MCF 10A (cell line): ENCODE data around the gene AFAP1L1. TPM values are rescaled to one million over a fixed set of nuclear protein-coding genes. Genes with fewer than 3 reads are reported as not detected.

ENCODE experiments used
- BruUV-seq: library from RNA; stranded (reverse); fragments of 400-500 nt; replicated peaks from 2 replicates; lab custom pipeline; 2021; lab: Mats Ljungman, UMichigan
- CTCF ChIA-PET: fragments of 300-600 bp; sonication (Branson Sonifier 250); formaldehyde crosslinking; extraction: SDS; loops from one replicate; lab custom pipeline; 2021; ENCODE audit warnings: antibody characterized with exemption, inconsistent platforms; lab: Yijun Ruan, JAX
- POLR2A ChIA-PET: fragments of 300-600, 350-650 bp; sonication (Branson Sonifier 250); formaldehyde crosslinking; extraction: SDS; loops from one replicate; lab custom pipeline; 2020; ENCODE audit warnings: antibody characterized with exemption, inconsistent platforms; lab: Yijun Ruan, JAX
- DNase-seq: peaks from one replicate; pipeline ENCODE4 v3.0.0-alpha.2; 2018; ENCODE audit not compliant: unreplicated experiment
- H3K27ac Mint-ChIP-seq: one replicate; pipeline ENCODE4 v1.8.0; 2022; ENCODE audit warnings: mild to moderate bottlenecking, low read depth, mixed read lengths; ENCODE audit not compliant: unreplicated experiment
- H3K27me3 Mint-ChIP-seq: one replicate; pipeline ENCODE4 v1.8.0; 2022; ENCODE audit warnings: mixed read lengths; ENCODE audit not compliant: insufficient read depth, unreplicated experiment
- H3K36me3 Mint-ChIP-seq: one replicate; pipeline ENCODE4 v1.8.0; 2022; ENCODE audit warnings: mild to moderate bottlenecking, moderate library complexity, mixed read lengths; ENCODE audit not compliant: insufficient read depth, unreplicated experiment
- H3K4me1 Mint-ChIP-seq: one replicate; pipeline ENCODE4 v1.8.0; 2022; ENCODE audit warnings: mixed read lengths; ENCODE audit not compliant: insufficient read depth, unreplicated experiment
- H3K4me3 Mint-ChIP-seq: one replicate; pipeline ENCODE4 v1.8.0; 2022; ENCODE audit warnings: mild to moderate bottlenecking, moderate library complexity, mixed read lengths; ENCODE audit not compliant: unreplicated experiment
- H3K9me3 Mint-ChIP-seq: one replicate; pipeline ENCODE4 v1.8.0; 2022; ENCODE audit warnings: mixed read lengths; ENCODE audit not compliant: unreplicated experiment
- CTCF ChIP-seq: fragments of 200-600 bp; IDR thresholded peaks from one replicate; pipeline ENCODE4 v1.8.0; 2022; ENCODE audit warnings: antibody characterized with exemption, mild to moderate bottlenecking; ENCODE audit not compliant: unreplicated experiment
- intact Hi-C: fragments of 100-400 bp; cut with micrococcal nuclease; formaldehyde crosslinking; loops from 2 replicates; pipeline ENCODE4 v1.14.1; 2022
- total RNA-seq: library from RNA; stranded (reverse); gene quantifications from 2 replicates; pipeline ENCODE4 v1.2.3, GENCODE V29; 2022

AFAP1L1 gene
- total RNA-seq, 1 experiment from 2014 or later = 4.8 TPM

- Mint-ChIP-seq H3K4me3 (no peak overlapping the region), H3K4me1 (peaks cover 8% of the 10 kb centered on the region), H3K36me3 (peaks cover 4% of the 10 kb centered on the region), H3K9me3 (no peaks in the 10 kb centered on the region), H3K27ac (no peak overlapping the region), H3K27me3 (no peaks in the 10 kb centered on the region)
- DNase-seq = no peak
- no TSS peak for BruUV-seq
- POLR2A ChIA-PET = interaction anchor here (6.2 to 7.4 kb wide), 3 partner anchors 15 to 21 kb away, joined by 134 to 213 read pairs (median 140); partner anchors contain the start of gene PCYOX1L
- no peak for TF ChIP-seq CTCF
- intact Hi-C loops = no loop called here
- CTCF ChIA-PET = interaction anchor here (0.6 to 46.8 kb wide), 11 partner anchors 10 to 617 kb away, joined by 3 to 1231 read pairs (median 5); partner anchors contain the start of gene PCYOX1L
Measured at GRCh38 chr5:149341876-149342275, 70.2 kb downstream of the AFAP1L1 start.

- H3K27me3 Mint-ChIP-seq = no peaks in the 10 kb centered on the region
- peaks cover 22% of the 10 kb centered on the region for H3K36me3 Mint-ChIP-seq
- peak overlapping the region; percentile 96 for H3K4me3 Mint-ChIP-seq
- intact Hi-C loops = loop anchor here (2.0 kb wide), 1 partner anchor 27 kb away; no protein-coding TSS in a partner anchor
- no peak for DNase-seq
- ChIA-PET CTCF (interaction anchor here (0.6 to 46.8 kb wide), 11 partner anchors 9 to 114 kb away, joined by 3 to 1231 read pairs (median 4); partner anchors contain the start of gene PCYOX1L), POLR2A (interaction anchor here (1.0 to 7.4 kb wide), 21 partner anchors 10 to 678 kb away, joined by 3 to 213 read pairs (median 10); partner anchors contain the start of genes AFAP1L1, ARHGEF37, CSNK1A1 and PCYOX1L)
- no TSS peak for BruUV-seq
- peaks cover 22% of the 10 kb centered on the region for H3K4me1 Mint-ChIP-seq
- H3K9me3 Mint-ChIP-seq = no peaks in the 10 kb centered on the region
- no peak for TF ChIP-seq CTCF
- no peak overlapping the region for H3K27ac Mint-ChIP-seq
Measured at GRCh38 chr5:149344151-149344550, 72.5 kb downstream of the AFAP1L1 start.

- peak within 1 kb of the TSS; percentile 94 for H3K27ac Mint-ChIP-seq
- POLR2A ChIA-PET = interaction anchor here (0.6 to 7.4 kb wide), 45 partner anchors 12 to 677 kb away, joined by 3 to 213 read pairs (median 5); partner anchors contain the start of genes AFAP1L1, ARHGEF37, CSNK1A1 and PCYOX1L
- CTCF ChIA-PET = interaction anchor here (0.6 to 46.8 kb wide), 14 partner anchors 10 to 317 kb away, joined by 3 to 1231 read pairs (median 4); partner anchors contain the start of gene PCYOX1L
- H3K9me3 Mint-ChIP-seq = no peaks in the 10 kb centered on the region
- H3K4me1 Mint-ChIP-seq = peaks cover 22% of the 10 kb centered on the region
- no peaks in the 10 kb centered on the region for H3K27me3 Mint-ChIP-seq
- H3K36me3 Mint-ChIP-seq = peaks cover 33% of the 10 kb centered on the region
- no TSS peak for BruUV-seq
- TF ChIP-seq CTCF = no peak
- intact Hi-C loops = loop anchor here (2.0 kb wide), 1 partner anchor 29 kb away; no protein-coding TSS in a partner anchor
- H3K4me3 Mint-ChIP-seq = peak within 1 kb of the TSS; percentile 96
- DNase-seq = peak; percentile 99
Measured at GRCh38 chr5:149345147-149345891, 73.7 kb downstream of the AFAP1L1 start, which contains the start of gene GRPEL2. Gene GRPEL2, plus strand, starts transcription at chr5:149345499. Its CDS starts 41 bp downstream, at chr5:149345540.

- no peaks in the 10 kb centered on the region for H3K9me3 Mint-ChIP-seq
Measured at GRCh38 chr5:149345892-149346222, 74.2 kb downstream of the AFAP1L1 start.

More at GRCh38 chr5:149345892-149346222, 74.2 kb downstream of the AFAP1L1 start:
- intact Hi-C loops = loop anchor here (2.0 kb wide), 1 partner anchor 29 kb away; no protein-coding TSS in a partner anchor
- TF ChIP-seq CTCF = no peak
- H3K27me3 Mint-ChIP-seq = no peaks in the 10 kb centered on the region
- ChIA-PET CTCF (interaction anchor here (0.9 to 46.8 kb wide), 8 partner anchors 12 to 610 kb away, joined by 3 to 1231 read pairs (median 4); partner anchors contain the start of gene PCYOX1L), POLR2A (interaction anchor here (0.7 to 7.4 kb wide), 26 partner anchors 11 to 237 kb away, joined by 3 to 213 read pairs (median 10); partner anchors contain the start of genes AFAP1L1, CSNK1A1 and PCYOX1L)
- peaks cover 39% of the 10 kb centered on the region for H3K36me3 Mint-ChIP-seq
- H3K4me3 Mint-ChIP-seq = peak overlapping the region; percentile 96
- BruUV-seq = no TSS peak
- H3K4me1 Mint-ChIP-seq = peaks cover 22% of the 10 kb centered on the region
- peak overlapping the region; percentile 94 for H3K27ac Mint-ChIP-seq
- DNase-seq = peak; percentile 56
